Activated T-helper 1 cell treated with Interleukin-2 at 50 U/mL for 16 hours (primary cell): ENCODE measurements around the gene KCND1.

ENCODE experiments used
- DNase-seq: peaks from one replicate; pipeline ENCODE4 v3.0.0-alpha.2; 2020; ENCODE audit warnings: low read depth

The KCND1 gene

GRCh38 chrX:48974574-48974973 lies 2.9 kb upstream of the KCND1 start:
- DNase-seq: no peak

GRCh38 chrX:48974033-48974432 lies 2.4 kb upstream of the KCND1 start:
- DNase-seq: no peak

- no peak for DNase-seq
Measured at GRCh38 chrX:48972220-48973164, 848 bp upstream of the KCND1 start.

- no peak for DNase-seq
Measured at GRCh38 chrX:48969471-48969870, 2.2 kb downstream of the KCND1 start.

GRCh38 chrX:48968377-48968776 lies 3.3 kb downstream of the KCND1 start:
- DNase-seq: no peak

- no peak for DNase-seq
Measured at GRCh38 chrX:48966796-48967579, 4.7 kb downstream of the KCND1 start.

GRCh38 chrX:48965959-48966358 lies 5.7 kb downstream of the KCND1 start:
- DNase-seq: no peak

- no peak for DNase-seq
Measured at GRCh38 chrX:48961585-48962091, 10.0 kb downstream of the KCND1 start.

- no peak for DNase-seq
Measured at GRCh38 chrX:48960291-48960690, 11.4 kb downstream of the KCND1 start.

- no peak for DNase-seq
Measured at GRCh38 chrX:48958635-48959094, 13.0 kb downstream of the KCND1 start.

- DNase-seq: peak; percentile 88
Measured at GRCh38 chrX:48957827-48958634, 13.6 kb downstream of the KCND1 start.

- DNase-seq: peak; percentile 61
Measured at GRCh38 chrX:48957477-48957826, 14.2 kb downstream of the KCND1 start, which contains the start of gene OTUD5. Gene OTUD5 (minus strand): TSS chrX:48957607. CDS start chrX:48957570, 37 bp downstream.

- peak; percentile 18 for DNase-seq
Measured at GRCh38 chrX:48956728-48957414, 14.8 kb downstream of the KCND1 start.

GRCh38 chrX:48948589-48948988 lies 23.1 kb downstream of the KCND1 start:
- DNase-seq: no peak

GRCh38 chrX:48945517-48946348 lies 25.9 kb downstream of the KCND1 start:
- peak; percentile 24 for DNase-seq

GRCh38 chrX:48942895-48943294 lies 28.7 kb downstream of the KCND1 start:
- DNase-seq: no peak

- DNase-seq: no peak
Measured at GRCh38 chrX:48940404-48940955, 31.2 kb downstream of the KCND1 start.

- DNase-seq: no peak
Measured at GRCh38 chrX:48939524-48940228, 32.0 kb downstream of the KCND1 start.

- peak; percentile 46 for DNase-seq
Measured at GRCh38 chrX:48938721-48939425, 32.8 kb downstream of the KCND1 start.
